MCF 10A (cell line): ENCODE results near the gene TEX44. TPM values are rescaled to one million over a fixed set of nuclear protein-coding genes. Genes with fewer than 3 reads are reported as not detected.

Experiments
- BruUV-seq: library from RNA; stranded (reverse); fragments of 400-500 nt; replicated peaks from 2 replicates; lab custom pipeline; 2021; lab: Mats Ljungman, UMichigan
- CTCF ChIA-PET: fragments of 300-600 bp; sonication (Branson Sonifier 250); formaldehyde crosslinking; extraction: SDS; loops from one replicate; lab custom pipeline; 2021; ENCODE audit warnings: antibody characterized with exemption, inconsistent platforms; lab: Yijun Ruan, JAX
- POLR2A ChIA-PET: fragments of 300-600, 350-650 bp; sonication (Branson Sonifier 250); formaldehyde crosslinking; extraction: SDS; loops from one replicate; lab custom pipeline; 2020; ENCODE audit warnings: antibody characterized with exemption, inconsistent platforms; lab: Yijun Ruan, JAX
- DNase-seq: peaks from one replicate; pipeline ENCODE4 v3.0.0-alpha.2; 2018; ENCODE audit not compliant: unreplicated experiment
- H3K27ac Mint-ChIP-seq: one replicate; pipeline ENCODE4 v1.8.0; 2022; ENCODE audit warnings: mild to moderate bottlenecking, low read depth, mixed read lengths; ENCODE audit not compliant: unreplicated experiment
- H3K27me3 Mint-ChIP-seq: one replicate; pipeline ENCODE4 v1.8.0; 2022; ENCODE audit warnings: mixed read lengths; ENCODE audit not compliant: insufficient read depth, unreplicated experiment
- H3K36me3 Mint-ChIP-seq: one replicate; pipeline ENCODE4 v1.8.0; 2022; ENCODE audit warnings: mild to moderate bottlenecking, moderate library complexity, mixed read lengths; ENCODE audit not compliant: insufficient read depth, unreplicated experiment
- H3K4me1 Mint-ChIP-seq: one replicate; pipeline ENCODE4 v1.8.0; 2022; ENCODE audit warnings: mixed read lengths; ENCODE audit not compliant: insufficient read depth, unreplicated experiment
- H3K4me3 Mint-ChIP-seq: one replicate; pipeline ENCODE4 v1.8.0; 2022; ENCODE audit warnings: mild to moderate bottlenecking, moderate library complexity, mixed read lengths; ENCODE audit not compliant: unreplicated experiment
- H3K9me3 Mint-ChIP-seq: one replicate; pipeline ENCODE4 v1.8.0; 2022; ENCODE audit warnings: mixed read lengths; ENCODE audit not compliant: unreplicated experiment
- intact Hi-C: fragments of 100-400 bp; cut with micrococcal nuclease; formaldehyde crosslinking; loops from 2 replicates; pipeline ENCODE4 v1.14.1; 2022
- total RNA-seq: library from RNA; stranded (reverse); gene quantifications from 2 replicates; pipeline ENCODE4 v1.2.3, GENCODE V29; 2022
- TF ChIP-seq, protein P1 (sequence below): fragments of 200-600 bp; IDR thresholded peaks from one replicate; pipeline ENCODE4 v1.8.0; 2022; ENCODE audit warnings: antibody characterized with exemption, mild to moderate bottlenecking; ENCODE audit not compliant: unreplicated experiment

Gene TEX44
- total RNA-seq, 1 experiment from 2014 or later, result not detected

DNA sequence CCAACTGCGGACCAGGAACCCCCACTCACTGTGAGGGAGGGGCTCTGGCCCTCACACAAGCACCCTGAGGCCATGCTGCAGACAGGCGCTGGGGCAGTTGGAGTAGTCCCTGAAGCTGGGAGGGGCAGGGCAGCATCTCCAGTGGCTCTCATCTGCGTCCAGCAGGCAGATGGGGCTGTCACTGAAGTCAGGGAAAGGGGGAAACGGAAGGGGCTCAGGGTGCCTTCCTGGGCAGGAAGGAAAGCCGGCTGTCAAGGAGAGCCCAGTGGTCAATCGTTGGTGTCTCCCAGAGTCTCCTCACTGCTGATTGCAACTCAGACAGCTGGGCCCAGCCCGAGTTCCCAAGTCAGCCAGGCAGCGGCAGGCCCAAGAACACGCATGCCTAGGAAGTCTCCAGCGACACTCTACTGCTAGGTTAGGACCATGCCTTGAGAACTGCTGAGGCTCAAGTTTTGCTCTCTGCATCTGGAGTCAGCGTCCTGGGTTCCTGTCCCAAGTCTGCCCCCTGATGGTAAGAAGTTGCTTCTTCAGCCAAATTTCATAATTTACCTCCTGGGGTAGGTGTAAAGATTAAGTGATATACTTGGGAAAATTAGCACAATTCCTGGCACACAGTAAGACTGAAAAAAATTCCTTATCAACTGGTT, 35.0 kb upstream of the TEX44 start:
- POLR2A ChIA-PET, result no interaction called here
- intact Hi-C loops, result loop anchor here (1.0 kb wide), 2 partner anchors 40 to 75 kb away; no protein-coding TSS in a partner anchor
- Mint-ChIP-seq H3K27ac (no peak overlapping the region), H3K9me3 (peaks cover 11% of the 10 kb centered on the region), H3K4me1 (no peaks in the 10 kb centered on the region), H3K27me3 (no peaks in the 10 kb centered on the region), H3K36me3 (no peaks in the 10 kb centered on the region), H3K4me3 (no peak overlapping the region)
- peak; percentile 66 for DNase-seq
- CTCF ChIA-PET, result interaction anchor here (0.6 to 2.9 kb wide), 17 partner anchors 11 to 653 kb away, joined by 3 to 20 read pairs (median 4); no protein-coding TSS in a partner anchor
- TF ChIP-seq, protein P1, sequence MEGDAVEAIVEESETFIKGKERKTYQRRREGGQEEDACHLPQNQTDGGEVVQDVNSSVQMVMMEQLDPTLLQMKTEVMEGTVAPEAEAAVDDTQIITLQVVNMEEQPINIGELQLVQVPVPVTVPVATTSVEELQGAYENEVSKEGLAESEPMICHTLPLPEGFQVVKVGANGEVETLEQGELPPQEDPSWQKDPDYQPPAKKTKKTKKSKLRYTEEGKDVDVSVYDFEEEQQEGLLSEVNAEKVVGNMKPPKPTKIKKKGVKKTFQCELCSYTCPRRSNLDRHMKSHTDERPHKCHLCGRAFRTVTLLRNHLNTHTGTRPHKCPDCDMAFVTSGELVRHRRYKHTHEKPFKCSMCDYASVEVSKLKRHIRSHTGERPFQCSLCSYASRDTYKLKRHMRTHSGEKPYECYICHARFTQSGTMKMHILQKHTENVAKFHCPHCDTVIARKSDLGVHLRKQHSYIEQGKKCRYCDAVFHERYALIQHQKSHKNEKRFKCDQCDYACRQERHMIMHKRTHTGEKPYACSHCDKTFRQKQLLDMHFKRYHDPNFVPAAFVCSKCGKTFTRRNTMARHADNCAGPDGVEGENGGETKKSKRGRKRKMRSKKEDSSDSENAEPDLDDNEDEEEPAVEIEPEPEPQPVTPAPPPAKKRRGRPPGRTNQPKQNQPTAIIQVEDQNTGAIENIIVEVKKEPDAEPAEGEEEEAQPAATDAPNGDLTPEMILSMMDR, result peak; percentile 57
- BruUV-seq, result no TSS peak

DNA sequence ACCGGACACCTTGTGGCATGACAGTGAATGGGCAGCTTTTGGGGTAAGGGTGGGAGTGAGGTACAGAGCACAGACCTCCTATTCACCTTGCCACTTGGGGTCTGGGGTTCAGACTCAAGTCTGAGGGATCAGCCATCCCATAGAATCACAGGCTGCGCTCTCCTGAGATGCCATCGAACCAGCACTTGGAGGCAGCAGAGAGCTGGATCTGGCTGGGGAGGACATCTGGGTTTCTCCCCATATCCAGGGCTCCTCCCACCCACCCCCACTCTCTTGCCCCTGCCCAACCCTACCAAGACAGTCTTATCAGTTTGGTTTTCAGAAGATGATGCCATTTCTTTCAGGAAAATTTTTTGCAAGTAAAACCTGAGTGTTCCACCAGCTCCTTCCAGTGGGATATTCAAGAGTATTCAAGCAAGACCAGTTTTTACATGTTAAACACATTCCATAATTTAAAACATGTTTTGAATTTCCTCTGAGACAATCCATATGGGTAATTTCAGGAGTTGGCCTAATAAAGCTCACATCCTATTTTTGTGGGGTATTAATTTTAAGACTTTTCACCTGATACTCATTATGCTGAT, 29.2 kb upstream of the TEX44 start:
- DNase-seq, result peak; percentile 70
- CTCF ChIA-PET, result interaction anchor here (0.5 to 6.1 kb wide), 31 partner anchors 9 to 929 kb away, joined by 3 to 74 read pairs (median 4); no protein-coding TSS in a partner anchor
- BruUV-seq, result no TSS peak
- Mint-ChIP-seq H3K27ac (no peak overlapping the region), H3K4me1 (no peaks in the 10 kb centered on the region), H3K4me3 (no peak overlapping the region), H3K36me3 (no peaks in the 10 kb centered on the region), H3K27me3 (no peaks in the 10 kb centered on the region), H3K9me3 (peaks cover 7% of the 10 kb centered on the region)
- intact Hi-C loops, result loop anchor here (1.0 to 2.0 kb wide), 3 partner anchors 38 to 152 kb away; no protein-coding TSS in a partner anchor
- TF ChIP-seq, protein P1, result peak; percentile 78
- POLR2A ChIA-PET, result interaction anchor here (0.5 to 1.5 kb wide), 3 partner anchors 38 to 117 kb away, joined by 3 to 9 read pairs (median 3); no protein-coding TSS in a partner anchor

DNA sequence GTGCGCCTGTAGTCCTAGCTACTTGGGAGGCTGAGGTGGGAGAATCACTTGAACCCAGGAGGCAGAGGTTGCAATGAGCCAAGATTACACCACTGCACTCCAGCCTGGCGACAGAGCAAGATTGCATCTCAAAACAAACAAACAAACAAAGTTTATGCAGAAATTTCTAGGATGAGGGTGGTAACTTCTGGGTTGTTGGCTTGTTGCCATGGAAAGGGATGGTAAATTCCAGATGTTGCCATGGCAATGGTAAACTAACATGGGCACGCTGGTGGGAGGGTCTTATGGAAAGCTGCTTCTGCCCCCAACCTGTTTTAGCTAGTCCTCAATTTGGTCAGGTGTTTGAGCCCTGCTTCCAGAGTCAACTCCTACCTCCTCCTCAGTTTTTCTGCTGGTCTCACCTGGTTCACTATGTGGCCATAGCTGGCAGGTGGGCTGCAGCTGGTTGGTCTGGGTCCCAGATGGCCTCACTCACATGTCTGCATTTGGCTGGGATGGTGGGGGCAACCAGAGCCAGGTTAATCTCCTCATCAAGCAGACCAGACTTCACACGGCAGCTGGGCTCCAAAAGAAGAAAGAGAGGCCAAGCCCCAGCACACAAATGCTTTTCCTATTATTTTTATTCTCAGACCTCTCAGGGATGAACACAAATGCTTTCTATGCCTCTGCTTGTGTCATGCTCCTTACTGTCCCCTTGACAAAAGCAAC, 26.6 kb upstream of the TEX44 start:
- TF ChIP-seq, protein P1, result no peak
- Mint-ChIP-seq H3K9me3 (peaks cover 7% of the 10 kb centered on the region), H3K36me3 (no peaks in the 10 kb centered on the region), H3K27ac (no peak overlapping the region), H3K27me3 (no peaks in the 10 kb centered on the region), H3K4me3 (no peak overlapping the region), H3K4me1 (no peaks in the 10 kb centered on the region)
- intact Hi-C loops, result no loop called here
- no peak for DNase-seq
- ChIA-PET POLR2A (interaction anchor here (0.6 to 1.2 kb wide), 2 partner anchors 46 to 286 kb away, joined by 3 to 4 read pairs; no protein-coding TSS in a partner anchor), CTCF (interaction anchor here (0.8 to 6.1 kb wide), 2 partner anchors 34 to 46 kb away, joined by 7 to 74 read pairs; no protein-coding TSS in a partner anchor)
- BruUV-seq, result no TSS peak

DNA sequence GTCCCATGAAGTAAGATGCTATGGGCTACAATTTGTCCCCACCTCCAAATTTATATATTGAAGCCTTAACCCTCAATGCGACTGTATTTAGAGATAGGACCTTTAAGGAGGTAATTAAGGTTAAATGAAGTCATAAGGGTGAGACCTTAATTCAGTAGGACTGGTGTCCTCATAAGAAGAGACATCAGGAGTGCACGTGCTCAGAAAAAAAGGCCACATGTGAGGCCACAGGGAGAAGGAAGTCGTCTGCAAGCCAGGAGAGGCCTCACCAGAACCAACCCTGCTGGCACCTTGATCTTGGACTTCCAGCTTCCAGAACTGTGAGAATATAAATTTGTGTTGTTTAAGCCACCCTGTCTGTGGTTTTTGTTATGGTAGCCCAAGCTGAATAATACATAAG, 25.5 kb upstream of the TEX44 start:
- no peaks in the 10 kb centered on the region for H3K4me1 Mint-ChIP-seq
- DNase-seq, result no peak
- intact Hi-C loops, result no loop called here
- no peaks in the 10 kb centered on the region for H3K27me3 Mint-ChIP-seq
- no peaks in the 10 kb centered on the region for H3K36me3 Mint-ChIP-seq
- TF ChIP-seq, protein P1, result no peak
- POLR2A ChIA-PET, result no interaction called here
- H3K9me3 Mint-ChIP-seq, result peaks cover 7% of the 10 kb centered on the region
- no peak overlapping the region for H3K27ac Mint-ChIP-seq
- CTCF ChIA-PET, result interaction anchor here (1.4 kb wide), 1 partner anchor 34 kb away, joined by 4 read pairs; no protein-coding TSS in a partner anchor
- no peak overlapping the region for H3K4me3 Mint-ChIP-seq
- BruUV-seq, result no TSS peak
